OCI-LY7 (cell line): ENCODE measurements around the gene HS3ST2. TPM values are rescaled to one million over a fixed set of nuclear protein-coding genes. Genes with fewer than 3 reads are reported as not detected.

Source experiments
- BruUV-seq: library from RNA; stranded (reverse); fragments of 400-500 nt; replicated peaks from 2 replicates; lab custom pipeline; 2021; lab: Mats Ljungman, UMichigan
- CTCF ChIA-PET: fragments of 300-600 bp; sonication (Branson Sonifier 250); formaldehyde crosslinking; loops from one replicate; lab custom pipeline; 2022; ENCODE audit warnings: antibody characterized with exemption; ENCODE audit not compliant: unreplicated experiment; lab: Charles Lee
- POLR2A ChIA-PET: fragments of 300-600 bp; sonication (Branson Sonifier 250); formaldehyde crosslinking; loops from one replicate; lab custom pipeline; 2022; ENCODE audit warnings: antibody characterized with exemption; lab: Charles Lee
- DNase-seq: peaks from one replicate; pipeline ENCODE4 v3.0.0-alpha.2; 2015; ENCODE audit warnings: low spot score
- H2AFZ ChIP-seq: fragments of 200-600 bp; sonication (generic), shearing (Covaris generic); 2 replicates; pipeline ENCODE4 v1.6.1; 2014; ENCODE audit warnings: mild to moderate bottlenecking, antibody characterized with exemption, low read length, moderate library complexity
- H3K27ac ChIP-seq: fragments of 200-600 bp; sonication (generic); 2 replicates; pipeline ENCODE4 v1.5.1; 2014; ENCODE audit warnings: mixed run types, low read depth, mild to moderate bottlenecking, moderate library complexity, low read length, inconsistent platforms; ENCODE audit not compliant: poor library complexity, severe bottlenecking
- H3K36me3 ChIP-seq: fragments of 200-600 bp; sonication (generic); 2 replicates; pipeline ENCODE4 v1.6.1; 2014; ENCODE audit warnings: mild to moderate bottlenecking, antibody characterized with exemption, low read length, moderate library complexity, mixed read lengths; ENCODE audit not compliant: insufficient read depth
- H3K4me1 ChIP-seq: fragments of 200-600 bp; sonication (generic); 2 replicates; pipeline ENCODE4 v1.5.1; 2014; ENCODE audit warnings: mild to moderate bottlenecking, low read length; ENCODE audit not compliant: insufficient read depth, poor library complexity, severe bottlenecking
- H3K4me2 ChIP-seq: fragments of 200-600 bp; sonication (generic); 2 replicates; pipeline ENCODE4 v1.6.1; 2014; ENCODE audit warnings: mild to moderate bottlenecking, low read length
- H3K4me3 ChIP-seq: fragments of 200-600 bp; sonication (generic); 2 replicates; pipeline ENCODE4 v1.5.1; 2014; ENCODE audit warnings: mild to moderate bottlenecking, low read depth, low read length; ENCODE audit not compliant: poor library complexity, severe bottlenecking
- H3K79me2 ChIP-seq: fragments of 200-600 bp; sonication (generic); 2 replicates; pipeline ENCODE4 v1.6.1; 2016; ENCODE audit warnings: low read depth, mild to moderate bottlenecking, low read length, moderate library complexity, mixed read lengths; ENCODE audit not compliant: insufficient read depth
- H3K9me2 ChIP-seq: fragments of 200-600 bp; sonication (generic); 2 replicates; pipeline ENCODE4 v1.6.1; 2016; ENCODE audit warnings: mild to moderate bottlenecking, low read length, mixed read lengths; ENCODE audit not compliant: insufficient read depth
- H3K9me3 ChIP-seq: fragments of 200-600 bp; sonication (generic); 2 replicates; pipeline ENCODE4 v1.6.1; 2014; ENCODE audit warnings: mild to moderate bottlenecking, mixed run types, low read length, mixed read lengths
- H4K20me1 ChIP-seq: fragments of 200-600 bp; sonication (generic); 2 replicates; pipeline ENCODE4 v1.6.1; 2014; ENCODE audit warnings: mild to moderate bottlenecking, antibody characterized with exemption, low read length, moderate library complexity, mixed read lengths; ENCODE audit not compliant: insufficient read depth
- CTCF ChIP-seq: fragments of 200-600 bp; sonication (generic); conservative IDR thresholded peaks from 2 replicates; pipeline ENCODE4 v1.5.1; 2014; ENCODE audit warnings: mild to moderate bottlenecking, antibody characterized with exemption, low read length, moderate library complexity, mixed read lengths
- EZH2phosphoT487 ChIP-seq: fragments of 200-600 bp; sonication (generic); IDR thresholded peaks from 2 replicates; pipeline ENCODE4 v1.6.1; 2018; ENCODE audit warnings: low read depth, borderline replicate concordance, mild to moderate bottlenecking, mixed run types, antibody characterized with exemption, low read length, moderate library complexity, mixed read lengths
- intact Hi-C: fragments of 100-400 bp; cut with micrococcal nuclease; formaldehyde crosslinking; loops from one replicate; pipeline ENCODE4 v1.10.0; 2022; ENCODE audit not compliant: unreplicated experiment
- total RNA-seq, 2 experiments: library from RNA; depleted of rRNA in 1 of 2; stranded (reverse); fragments of >200 nt in 1 of 2; shearing (Covaris generic) in 1 of 2; gene quantifications; 2 replicates each; pipeline ENCODE4 v1.2.3, GENCODE V29; 2014 to 2022

HS3ST2 gene
- total RNA-seq, 2 experiments from 2014 or later: not detected

DNA sequence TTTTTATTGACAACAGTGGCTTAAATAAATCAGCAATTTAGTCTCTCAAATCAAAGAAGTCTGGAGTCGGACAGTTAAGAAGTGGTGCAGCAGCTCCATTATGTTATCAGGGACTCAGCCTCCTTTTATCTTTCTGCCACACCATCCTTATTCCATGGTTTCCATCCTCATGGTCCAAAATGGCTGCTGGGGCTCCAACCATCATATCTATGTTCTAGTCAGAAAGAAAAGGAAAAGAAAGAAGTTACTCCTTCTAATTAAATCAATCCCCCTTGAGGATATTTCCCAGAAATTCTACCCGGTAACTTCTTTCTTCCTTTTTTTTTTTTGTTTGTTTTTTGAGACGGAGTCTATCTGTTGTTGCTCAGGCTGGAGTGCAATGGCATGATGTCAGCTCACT is 109.5 kb downstream of the HS3ST2 start:
- H3K27ac ChIP-seq: no peak overlapping the region
- H3K36me3 ChIP-seq: no peaks in the 10 kb centered on the region
- POLR2A ChIA-PET: no interaction called here
- H3K4me3 ChIP-seq: no peak overlapping the region
- intact Hi-C loops: no loop called here
- no TSS peak for BruUV-seq
- DNase-seq: no peak
- no peak overlapping the region for H2AFZ ChIP-seq
- H4K20me1 ChIP-seq: no peaks in the 10 kb centered on the region
- no peak overlapping the region for H3K4me2 ChIP-seq
- CTCF ChIA-PET: no interaction called here
- H3K4me1 ChIP-seq: no peaks in the 10 kb centered on the region
- no peaks in the 10 kb centered on the region for H3K79me2 ChIP-seq
- H3K9me2 ChIP-seq: no peaks in the 10 kb centered on the region
- TF ChIP-seq CTCF (no peak), EZH2phosphoT487 (no peak)
- H3K9me3 ChIP-seq: no peaks in the 10 kb centered on the region

DNA sequence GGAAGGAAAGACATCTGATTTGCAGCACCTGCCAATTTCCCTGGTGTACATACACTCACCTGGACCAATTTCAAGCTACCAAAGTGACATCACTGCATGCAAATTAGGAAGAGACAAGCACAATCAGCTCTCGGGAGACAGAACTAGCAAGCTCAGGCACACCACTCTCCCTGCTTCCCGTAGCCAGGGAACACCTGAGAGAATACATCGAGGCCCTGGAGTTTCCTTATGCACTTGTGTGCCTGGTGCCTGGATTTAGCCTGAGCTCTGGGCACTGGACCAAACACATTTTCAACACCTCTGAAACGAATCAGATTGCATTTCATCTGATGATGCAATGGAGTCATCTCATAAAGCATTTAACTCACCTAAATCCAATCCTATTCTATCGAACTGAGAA is 110.5 kb downstream of the HS3ST2 start:
- no TSS peak for BruUV-seq

More for the DNA sequence above, 110.5 kb downstream of the HS3ST2 start:
- intact Hi-C loops: no loop called here
- Histone ChIP-seq H3K79me2 (no peaks in the 10 kb centered on the region), H3K9me3 (no peaks in the 10 kb centered on the region), H3K9me2 (no peaks in the 10 kb centered on the region), H3K4me3 (no peak overlapping the region), H4K20me1 (no peaks in the 10 kb centered on the region), H2AFZ (no peak overlapping the region), H3K4me2 (no peak overlapping the region), H3K36me3 (no peaks in the 10 kb centered on the region), H3K27ac (no peak overlapping the region), H3K4me1 (no peaks in the 10 kb centered on the region)
- ChIA-PET CTCF (no interaction called here), POLR2A (no interaction called here)
- no peak for DNase-seq
- no peak for TF ChIP-seq EZH2phosphoT487
- no peak for TF ChIP-seq CTCF
